HG02938 (cell line): ENCODE results near the gene SLC41A3.

Experiments used
- ATAC-seq: cut with Tn5 transposase; IDR thresholded peaks from one replicate; pipeline ENCODE4 v1.9.1; 2021; ENCODE audit warnings: mild to moderate bottlenecking, moderate library complexity; ENCODE audit not compliant: unreplicated experiment

Gene SLC41A3

DNA sequence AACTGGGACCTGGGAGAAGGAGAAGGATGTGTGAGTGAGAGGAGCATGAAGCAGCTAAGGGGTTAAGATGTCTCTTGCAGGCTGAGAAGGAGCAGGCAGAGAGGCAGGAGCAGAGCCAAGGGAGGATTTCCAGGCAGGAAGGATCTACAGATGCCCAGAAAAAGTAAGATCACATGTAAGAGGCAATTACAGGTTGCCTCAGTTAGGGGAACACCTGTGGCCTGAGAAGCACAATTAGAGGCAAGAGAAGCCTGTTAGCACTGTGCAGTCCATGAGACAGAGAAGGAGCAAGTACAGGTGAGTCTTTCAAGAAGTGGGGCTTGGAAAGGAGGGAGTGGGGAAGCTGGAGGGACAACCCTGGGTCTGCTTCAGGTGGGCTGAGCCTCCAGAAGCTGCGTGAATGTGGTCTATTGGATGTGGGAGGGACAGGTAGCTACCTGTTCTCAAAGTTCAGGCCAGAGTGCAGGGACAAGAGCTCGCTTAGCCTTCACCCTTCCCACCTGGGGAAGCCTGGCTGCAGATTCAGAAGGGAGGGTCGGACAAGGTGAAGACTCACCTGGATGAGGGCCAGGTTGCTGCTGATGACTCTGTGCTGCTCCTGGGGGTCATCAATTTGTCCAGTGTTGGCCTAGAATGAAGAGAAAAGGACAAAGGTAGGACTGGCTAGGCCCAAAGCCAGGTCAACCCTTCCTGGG is 50.7 kb downstream of the SLC41A3 start:
- ATAC-seq = no peak

DNA sequence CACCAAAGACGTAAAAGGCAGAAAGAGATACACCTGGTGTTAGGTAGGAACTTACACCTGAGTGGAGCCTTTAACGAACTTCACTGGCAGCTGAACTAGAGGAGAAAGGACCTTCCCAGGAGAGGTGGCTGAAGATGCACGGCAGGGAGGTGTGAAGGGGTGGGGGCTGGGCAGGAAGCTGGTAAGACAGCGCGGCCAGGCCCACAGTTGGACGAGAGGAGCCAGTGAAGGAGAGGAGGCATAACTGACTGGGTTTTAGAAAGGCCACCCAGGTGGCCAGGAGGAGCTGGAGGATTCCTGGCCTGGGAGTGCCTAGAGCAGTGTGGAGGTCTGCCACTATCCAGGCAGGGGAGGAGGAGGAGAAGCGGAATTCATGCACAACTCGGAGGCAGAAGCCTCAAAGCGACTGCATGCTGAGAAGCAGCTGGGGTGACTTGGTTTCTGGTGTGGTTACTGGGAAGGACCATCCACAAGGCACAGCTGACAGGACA is 51.9 kb downstream of the SLC41A3 start:
- ATAC-seq = no peak

DNA sequence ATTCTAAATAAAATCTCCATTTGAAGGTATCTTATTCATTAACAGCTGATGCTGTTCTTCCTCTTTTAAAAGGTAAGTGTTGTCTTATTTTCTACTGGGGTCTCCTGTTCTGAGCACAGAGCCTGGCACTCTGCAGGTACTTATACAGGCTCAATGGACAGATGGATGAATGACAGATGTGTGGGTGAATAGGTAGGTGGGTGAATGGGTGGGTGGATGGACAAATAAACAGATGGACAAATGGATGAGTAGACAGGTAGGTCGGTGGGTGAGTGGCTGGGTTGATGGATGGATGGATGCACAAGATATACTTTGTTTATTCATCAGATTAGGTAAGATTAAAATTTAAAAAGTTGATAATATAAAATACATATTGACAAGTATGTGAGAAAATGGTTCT is 53.5 kb downstream of the SLC41A3 start:
- no peak for ATAC-seq

DNA sequence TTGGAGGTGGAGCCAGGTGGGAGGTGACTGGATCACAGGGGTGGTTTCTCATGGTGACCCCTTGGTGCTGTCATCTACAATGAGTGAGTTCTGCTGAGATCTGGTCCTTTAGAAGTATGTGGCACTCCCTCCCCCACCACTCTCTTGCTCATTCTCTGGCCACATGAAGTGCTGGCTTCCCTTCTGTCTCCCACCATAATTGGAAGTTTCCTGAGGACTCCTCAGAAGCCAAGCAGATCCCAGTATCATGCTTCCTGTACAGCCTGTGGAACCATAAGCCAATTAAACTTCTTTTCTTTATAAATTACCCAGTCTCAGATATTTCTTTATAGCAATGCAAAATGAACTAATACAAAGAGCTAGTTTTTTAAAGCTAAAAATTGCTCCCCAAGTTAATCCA is 54.7 kb downstream of the SLC41A3 start:
- no peak for ATAC-seq

DNA sequence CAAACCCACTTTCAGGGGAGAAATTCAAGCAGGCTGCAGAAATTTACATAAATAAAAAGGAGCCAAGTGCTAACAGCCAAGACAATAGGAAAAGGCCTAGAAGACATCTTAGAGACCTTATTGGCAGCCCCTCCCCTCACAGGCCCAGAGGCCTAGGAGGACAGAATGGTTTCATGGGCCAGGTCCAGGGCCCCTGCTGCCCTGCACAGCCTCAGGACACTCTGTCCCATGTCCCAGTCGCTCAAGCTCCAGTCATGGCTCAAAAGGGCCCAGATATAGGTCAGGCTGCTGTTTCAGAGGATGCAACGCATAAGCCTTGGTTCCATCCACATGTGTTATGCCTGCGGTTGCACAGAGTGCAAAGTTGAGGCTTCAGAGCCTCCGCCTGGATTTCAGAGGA is 55.8 kb downstream of the SLC41A3 start:
- no peak for ATAC-seq

DNA sequence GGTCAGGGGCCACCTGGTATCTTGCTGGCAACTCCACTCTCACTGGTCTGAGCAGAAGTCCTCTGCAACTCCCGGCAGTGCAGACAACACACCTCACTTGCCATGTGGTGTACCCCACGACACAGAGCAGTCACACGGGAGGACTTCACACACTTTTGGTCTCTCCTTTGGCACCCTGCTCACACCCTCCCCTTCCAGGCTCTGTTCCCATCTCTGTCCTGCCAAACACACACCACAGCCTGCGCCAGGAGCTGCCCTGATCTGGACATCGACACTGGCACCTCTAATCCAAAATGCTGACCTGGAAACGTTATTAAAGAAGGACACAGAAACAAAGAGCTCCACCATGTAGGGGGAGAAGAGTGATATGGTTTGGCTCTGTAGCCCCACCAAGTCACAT is 57.2 kb downstream of the SLC41A3 start:
- no peak for ATAC-seq

DNA sequence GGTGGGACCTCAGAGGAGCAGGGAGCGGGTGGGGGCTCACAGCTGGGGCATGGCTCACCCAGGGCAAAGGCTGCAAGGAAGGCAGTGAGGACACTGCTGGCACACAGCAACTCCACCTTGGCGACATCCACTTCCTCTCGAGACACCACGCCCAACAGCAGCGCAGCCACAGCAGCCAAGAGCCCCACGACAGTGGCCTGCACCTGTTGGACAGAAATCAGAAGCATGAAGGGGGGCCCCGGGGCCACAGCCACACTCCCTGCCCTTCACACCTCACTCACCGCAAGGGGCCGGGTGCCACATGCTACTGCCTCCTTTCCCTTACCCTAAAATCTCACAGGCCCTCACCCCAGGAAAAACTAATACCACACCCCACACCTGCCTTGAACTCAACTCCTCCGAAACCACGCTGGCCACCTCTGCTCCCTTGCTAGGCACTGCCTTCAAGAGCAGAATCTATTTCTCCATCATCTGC is 57.6 kb downstream of the SLC41A3 start:
- no peak for ATAC-seq

DNA sequence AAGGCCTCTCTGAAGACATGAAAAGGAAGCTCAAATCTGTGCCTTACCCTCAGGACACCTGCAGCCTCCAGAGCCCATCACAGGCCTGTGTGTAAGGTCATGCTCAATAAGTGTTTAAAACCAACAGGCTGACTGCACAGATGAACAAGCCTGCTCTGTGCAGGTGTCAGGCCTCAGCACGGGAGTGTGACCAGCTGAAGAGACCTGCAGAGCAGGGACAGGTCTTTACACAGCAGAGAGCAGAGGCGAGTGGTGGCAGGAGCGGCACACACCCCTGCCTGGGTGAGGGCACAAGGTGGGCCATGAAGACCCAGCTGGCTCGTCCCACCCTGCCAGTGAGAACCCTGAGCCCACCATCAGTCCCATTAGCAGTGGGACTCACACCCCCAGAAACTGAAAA is 58.1 kb downstream of the SLC41A3 start:
- ATAC-seq = no peak

DNA sequence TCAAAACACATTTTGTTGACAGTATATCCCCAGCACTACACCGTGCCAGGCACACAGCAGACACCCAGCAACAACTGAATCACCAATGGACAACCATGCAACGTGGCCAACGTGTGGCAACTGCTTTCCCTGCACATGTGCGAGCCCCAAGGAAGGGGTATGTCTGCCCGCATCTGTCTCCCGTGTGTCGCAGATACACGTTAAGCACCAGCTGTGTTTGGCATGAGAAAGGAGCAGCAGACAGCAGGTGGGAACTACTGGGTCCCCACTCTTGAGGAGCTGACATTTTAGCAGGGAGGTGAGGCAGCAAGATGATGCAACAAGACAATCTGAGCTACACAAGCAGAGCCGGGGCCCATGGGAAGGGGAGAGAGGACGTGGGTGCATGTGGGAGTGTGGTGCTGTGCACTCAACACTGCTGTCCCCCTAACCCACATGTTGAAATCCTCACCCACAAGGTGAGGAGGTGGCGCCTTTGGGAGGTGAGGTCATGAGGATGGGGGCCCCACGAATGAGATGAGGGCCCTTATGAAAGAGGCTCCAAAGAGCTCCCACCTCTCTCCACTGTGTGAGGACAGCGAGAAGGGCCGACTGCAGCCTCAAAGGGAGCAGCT is 58.7 kb downstream of the SLC41A3 start:
- ATAC-seq = no peak

DNA sequence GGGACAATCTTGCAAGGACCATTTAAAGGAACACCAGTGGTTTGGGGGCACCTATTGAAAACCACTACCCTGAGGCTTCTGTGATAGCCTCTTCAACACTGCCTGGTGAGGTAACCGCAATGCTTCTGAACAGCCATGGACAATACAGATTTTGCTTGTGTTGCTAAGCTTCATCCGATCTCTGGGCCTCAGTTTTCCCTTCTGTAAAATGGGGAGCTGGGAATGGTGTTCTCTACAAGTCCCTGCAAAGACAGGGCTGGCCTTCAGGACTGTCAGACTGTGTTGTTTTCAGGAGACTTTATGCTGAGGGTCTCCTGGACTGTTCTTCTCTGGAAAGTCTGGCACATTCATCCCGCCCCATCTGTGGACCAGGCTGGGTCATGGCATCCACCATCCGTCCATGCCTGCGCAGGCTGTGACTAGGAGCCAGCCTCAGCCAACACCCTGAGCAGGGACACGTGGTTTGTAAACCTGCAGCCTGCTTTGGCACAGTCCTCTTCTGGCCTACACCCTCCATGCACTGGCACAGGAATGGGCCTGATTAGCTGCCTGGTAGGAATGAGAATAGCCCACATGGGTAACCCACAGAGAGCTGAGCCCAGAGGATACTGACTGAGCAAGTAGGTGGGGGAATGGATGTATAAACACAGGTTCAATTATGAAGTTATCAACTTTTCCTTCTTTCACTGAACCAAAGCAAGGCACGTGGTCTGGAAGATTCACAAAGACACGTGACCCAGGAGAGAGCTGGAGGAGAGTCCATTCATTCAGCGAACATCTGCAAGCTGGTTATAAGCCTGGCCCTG is 59.7 kb downstream of the SLC41A3 start:
- ATAC-seq = no peak

DNA sequence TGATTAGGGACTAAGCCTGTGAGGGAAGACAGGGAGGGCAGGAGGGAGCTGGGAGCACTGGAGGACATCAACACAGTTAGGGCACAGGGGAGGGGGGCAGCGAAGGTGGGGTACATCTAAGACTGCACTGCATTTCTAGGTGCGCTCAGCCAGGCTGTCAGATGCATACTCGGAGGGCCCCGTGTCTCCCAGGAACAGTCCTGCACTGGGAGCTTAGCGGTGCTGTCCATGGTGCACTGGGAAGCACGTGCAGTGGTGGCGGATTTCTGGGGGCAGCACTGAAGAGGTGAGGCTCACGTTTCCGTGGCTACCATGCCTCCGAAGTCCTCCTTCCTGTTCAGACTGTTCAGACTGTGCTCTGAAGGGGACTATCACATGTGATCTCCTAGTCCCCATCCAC is 60.5 kb downstream of the SLC41A3 start:
- no peak for ATAC-seq

DNA sequence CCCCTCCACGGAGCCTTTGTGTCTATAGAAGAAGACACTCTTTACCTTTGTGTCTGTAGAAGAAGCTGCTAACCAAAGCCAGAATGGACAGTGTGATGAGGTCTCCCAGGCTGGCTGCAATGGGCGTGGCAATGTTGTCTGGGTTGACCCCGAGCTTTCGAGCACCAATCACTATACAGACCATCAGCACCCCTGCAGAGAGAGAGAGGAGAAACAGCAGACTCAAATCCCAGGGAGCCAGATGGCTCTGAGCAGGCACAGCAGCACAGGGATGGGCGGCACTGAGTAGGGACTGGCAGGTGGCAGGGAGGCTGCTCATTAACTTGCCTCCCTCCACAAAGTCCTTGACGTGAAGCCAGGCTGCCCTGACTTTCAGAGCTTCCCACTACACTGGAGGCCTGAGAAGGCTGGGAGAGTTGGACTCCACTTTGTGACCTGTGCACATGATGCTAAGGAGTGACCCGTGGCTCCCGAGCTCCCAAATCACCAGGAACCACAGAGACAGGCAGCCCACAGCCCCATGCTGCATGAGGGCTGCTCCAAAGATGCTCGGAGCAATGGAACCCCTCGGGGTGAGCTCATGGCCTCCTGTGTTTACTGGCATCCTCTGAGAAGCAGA is 61.1 kb downstream of the SLC41A3 start:
- no peak for ATAC-seq

DNA sequence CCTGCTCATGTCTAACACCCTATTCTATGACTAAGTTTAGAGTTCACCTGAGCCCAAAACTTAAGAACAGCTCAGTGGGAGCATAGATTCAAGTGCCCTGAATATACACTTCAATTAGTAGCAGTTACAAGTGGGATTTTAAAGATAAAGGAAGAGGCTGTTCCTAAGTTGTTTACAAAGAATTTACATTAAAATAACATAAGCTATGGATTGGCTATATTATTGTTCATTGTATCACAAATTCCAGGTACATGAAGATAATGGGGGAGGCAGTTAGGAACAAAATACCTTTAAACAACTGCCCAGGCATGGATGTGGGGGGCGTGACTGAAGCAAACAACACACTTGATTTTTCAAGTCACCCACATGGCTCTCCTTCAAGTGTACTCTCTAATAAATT is 62.2 kb downstream of the SLC41A3 start:
- ATAC-seq = no peak

DNA sequence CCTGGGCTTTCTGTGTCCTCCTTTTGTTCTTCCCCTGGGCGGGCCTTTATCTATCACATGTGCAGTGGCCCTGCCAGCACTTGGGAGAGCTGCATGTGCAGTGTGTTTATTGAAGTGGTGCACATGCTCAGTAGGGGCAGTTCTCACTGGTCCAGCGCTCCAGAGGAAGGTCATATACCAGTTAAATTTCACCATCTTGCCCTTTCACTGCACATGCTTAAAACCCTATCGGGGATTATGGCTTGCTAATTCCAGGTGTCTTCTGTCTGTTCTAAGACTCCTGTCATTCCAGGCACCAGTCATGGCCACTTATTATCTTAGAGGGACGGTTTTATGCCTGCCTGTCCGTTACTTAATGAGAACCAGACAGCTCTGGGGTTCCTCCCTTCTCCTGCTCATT is 62.7 kb downstream of the SLC41A3 start:
- ATAC-seq = no peak

DNA sequence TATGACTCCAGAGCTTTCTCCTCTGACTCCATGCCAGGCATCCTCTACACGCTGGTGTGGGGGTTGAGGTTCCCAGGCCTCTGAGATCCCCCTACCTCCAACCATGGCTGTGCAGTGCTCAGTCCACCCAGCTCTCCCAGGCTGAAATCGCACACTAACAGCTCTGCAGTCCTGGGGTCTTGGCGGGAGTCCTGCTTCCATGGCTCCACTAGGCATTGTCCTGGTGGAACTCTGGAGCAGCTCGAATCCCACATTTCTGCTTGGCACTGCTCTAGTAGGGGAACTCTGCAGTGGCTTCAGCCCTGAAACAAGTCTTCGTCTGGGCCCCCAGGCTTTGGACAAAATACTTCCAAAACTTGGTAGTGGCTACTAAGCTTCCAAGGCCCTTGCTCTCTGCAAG is 64.2 kb downstream of the SLC41A3 start:
- no peak for ATAC-seq

DNA sequence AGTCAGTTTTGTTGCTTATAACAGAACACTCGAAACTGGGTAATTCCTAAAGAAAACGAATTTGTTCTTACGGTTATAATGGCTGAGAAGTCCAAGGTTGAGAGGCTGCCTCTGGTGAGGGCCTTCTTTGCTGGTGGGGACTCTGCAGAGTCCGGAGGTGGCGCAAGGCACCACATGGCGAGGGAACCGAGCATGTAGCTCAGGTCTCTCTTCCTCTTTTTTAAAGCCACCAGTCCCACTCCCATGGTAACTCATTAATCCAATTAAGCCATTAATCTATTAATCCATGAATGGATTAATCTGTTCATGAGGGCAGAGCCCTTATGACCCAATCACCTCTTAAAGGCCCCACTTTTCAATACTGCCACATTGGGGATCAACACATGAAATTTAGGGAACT is 64.9 kb downstream of the SLC41A3 start:
- no peak for ATAC-seq

DNA sequence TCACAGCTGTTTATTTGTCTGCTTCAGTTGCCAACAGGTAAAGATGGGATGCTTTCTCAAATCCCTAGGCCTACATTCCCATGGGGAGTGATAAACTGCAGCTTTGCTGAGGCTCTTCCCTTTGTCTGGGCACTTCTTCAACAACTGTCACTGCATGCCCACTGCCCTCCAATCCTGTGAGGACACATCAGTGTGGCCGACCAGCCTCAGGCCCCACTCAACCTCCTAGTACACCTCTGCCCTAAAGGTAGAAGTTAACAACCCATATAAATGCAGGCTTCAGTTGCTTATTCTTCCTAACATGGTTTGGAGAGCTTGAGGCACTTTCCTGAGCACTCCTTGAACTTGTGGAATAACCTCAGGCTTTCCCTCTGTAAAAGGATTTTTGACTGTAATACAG is 65.4 kb downstream of the SLC41A3 start:
- no peak for ATAC-seq

DNA sequence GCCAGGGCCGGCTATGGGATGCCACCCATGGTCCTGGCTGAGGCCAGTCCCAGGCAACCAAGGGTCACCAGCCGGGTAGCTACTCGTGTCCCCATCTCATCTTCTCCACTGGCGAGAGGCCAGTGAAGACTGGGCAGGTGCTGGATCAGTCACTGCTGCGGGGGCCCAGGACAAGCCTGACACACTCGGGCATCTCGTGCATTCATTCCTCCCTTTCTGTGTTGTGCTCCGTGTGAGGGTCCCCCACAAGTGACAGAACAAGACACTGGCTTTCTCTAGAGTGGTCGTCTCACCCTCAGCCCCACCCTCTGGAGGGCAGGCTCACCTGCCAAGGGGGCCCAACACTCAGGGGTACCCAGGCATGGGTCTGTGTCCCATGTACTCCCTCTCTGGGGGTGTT is 66.6 kb downstream of the SLC41A3 start:
- ATAC-seq = no peak

DNA sequence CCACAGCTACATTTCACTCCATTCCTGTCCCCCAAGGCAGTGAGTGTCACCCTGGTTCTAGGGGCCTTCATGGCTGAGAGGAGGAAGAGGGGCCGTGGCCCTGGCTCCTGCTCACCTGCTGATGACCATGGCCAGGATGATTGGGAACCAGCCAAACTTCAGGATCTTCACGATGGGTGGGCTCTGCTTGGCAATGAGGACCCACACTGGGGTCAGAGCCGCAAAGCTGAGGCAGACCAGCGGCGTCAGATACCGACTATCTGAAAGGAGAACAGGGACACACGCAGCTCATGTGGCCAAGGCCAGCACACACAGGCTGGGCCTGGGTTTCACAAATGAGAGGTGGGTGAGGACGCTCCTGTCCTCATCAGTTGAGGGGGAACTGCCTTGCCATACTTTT is 67.3 kb downstream of the SLC41A3 start:
- no peak for ATAC-seq

DNA sequence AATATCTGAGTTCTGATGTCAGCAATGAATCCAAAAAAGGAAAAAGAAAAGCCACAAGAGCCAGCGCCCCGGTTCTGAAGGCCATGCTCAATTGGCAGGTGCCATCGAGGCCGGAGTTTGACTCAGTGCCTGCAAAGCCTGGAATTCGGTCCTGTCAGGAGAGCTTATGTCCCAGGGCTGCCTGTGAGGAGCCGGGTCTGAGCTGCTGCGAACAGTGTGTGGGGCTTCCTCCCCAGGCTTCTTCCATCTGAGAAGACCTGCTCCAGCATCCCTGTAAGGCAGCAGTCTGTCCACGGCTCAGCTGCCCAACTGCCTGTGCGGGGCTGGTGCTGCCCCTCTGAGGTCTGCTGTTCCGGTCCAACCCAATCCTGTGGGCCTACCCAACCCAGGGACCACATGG is 68.8 kb downstream of the SLC41A3 start:
- ATAC-seq = no peak

DNA sequence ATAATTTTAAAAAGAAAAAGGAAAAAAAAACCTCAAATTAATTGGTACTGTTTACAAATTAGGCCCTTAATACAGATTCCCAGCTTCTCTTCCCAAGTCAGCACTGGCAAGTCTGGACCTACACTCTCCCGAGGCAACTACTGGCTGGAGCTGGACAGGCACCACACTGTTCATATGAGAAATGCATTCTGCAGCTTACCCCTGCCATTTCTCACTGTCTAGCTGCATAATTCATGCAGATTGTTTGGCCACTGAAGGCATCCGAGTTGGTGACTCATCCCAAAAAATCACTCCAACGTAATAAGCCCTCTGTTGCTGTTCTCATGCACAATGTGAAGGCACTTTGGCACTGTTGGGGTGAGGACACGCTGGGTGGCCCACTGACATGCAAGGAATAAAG is 69.7 kb downstream of the SLC41A3 start:
- no peak for ATAC-seq
